NOMO-1 (cell line): ENCODE results near the gene COQ2.
A peak's percentile ranks its signal among the peaks of the same experiment; 100 is the strongest.
"Not testable (repeated sequence)": the region's sequence is repeated elsewhere in the genome, so short reads cannot be mapped to it uniquely, and the experiment has no call there.

Experiments
- DNase-seq, 2 experiments: peaks; one replicate each; lab custom pipeline; 2025; ENCODE audit not compliant: unreplicated experiment in 2 of 2; lab: John Stamatoyannopoulos, UW

Gene COQ2

DNA sequence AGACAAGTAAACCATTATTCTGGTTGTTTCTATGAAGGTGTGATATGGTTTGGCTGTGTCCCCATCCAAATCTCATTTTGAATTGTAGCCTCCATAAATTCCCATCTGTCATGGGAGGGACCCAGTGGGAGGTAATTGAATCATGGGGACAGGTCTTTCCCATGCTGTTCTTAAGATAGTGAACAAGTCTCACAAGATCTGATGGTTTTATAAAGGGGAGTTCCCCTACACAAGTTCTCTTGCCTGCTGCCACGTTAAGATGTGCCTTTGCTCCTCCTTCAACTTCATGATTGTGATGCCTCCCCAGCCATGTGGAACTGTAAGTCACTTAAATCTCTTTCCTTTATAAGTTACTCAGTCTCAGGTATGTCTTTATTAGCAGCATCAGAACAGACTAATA is 3.8 kb upstream of the COQ2 start:
- not testable (repeated sequence) for DNase-seq

DNA sequence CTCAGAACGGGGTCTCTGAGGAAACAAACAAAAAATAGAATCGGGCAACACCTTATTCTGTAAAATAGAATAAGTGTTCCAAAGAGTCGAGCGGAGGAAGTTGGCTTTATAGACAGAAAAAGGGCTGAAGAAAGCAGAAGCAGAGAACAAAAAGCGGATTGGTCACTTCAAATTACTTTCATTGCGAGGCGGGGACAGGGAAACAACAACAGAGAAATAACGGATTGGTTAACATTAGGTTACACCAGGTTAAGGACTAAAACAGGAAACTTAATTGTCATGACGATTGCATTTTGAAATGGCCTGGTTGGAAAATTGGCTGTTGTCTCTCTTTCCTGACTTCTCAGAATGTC is 433 bp upstream of the COQ2 start:
- DNase-seq = peak; percentile 79 to 90

DNA sequence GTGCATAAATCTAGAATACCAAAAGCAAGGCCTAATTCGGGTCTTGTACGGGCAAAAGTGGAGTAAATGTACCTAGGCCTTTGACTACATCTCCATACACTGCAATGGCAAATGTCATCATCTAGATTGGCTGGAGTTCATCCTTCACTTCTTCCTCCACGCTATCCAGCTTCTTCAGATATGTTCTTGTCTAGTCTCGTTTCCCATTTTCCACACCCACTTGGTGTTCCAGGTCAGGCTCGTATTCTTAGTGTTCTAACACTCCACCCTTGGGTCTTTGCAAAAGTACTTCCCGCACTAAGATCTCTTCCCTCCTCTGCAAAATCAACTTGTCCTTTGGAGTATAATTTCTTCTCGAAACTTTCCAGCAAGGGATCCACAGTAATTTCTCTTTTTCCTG is 1.4 kb downstream of the COQ2 start:
- peak in 1 of 2 experiments; percentile 45 for DNase-seq

DNA sequence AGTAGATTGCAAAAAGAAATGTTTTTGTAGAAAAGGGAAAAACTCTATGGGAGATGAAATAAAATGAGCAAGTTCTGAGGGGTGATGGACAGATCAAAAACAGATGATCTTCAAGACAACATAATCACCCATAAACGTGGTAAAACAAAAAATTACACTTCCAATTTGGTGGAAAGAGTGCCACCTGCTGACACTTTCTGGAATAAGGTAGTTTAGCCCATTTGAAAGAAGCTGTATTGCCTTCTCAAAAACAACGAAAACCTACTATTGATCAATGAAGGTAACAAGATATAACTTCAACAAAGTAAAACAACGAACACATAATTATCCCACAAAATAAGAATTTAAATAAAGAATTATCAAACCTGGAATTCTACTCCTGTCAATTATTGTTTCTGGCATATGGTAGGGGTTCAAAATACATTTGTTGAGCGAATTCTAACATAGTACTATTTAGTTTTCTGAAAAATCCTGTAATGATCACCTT is 2.5 kb downstream of the COQ2 start:
- peak; percentile 25 to 73 for DNase-seq

DNA sequence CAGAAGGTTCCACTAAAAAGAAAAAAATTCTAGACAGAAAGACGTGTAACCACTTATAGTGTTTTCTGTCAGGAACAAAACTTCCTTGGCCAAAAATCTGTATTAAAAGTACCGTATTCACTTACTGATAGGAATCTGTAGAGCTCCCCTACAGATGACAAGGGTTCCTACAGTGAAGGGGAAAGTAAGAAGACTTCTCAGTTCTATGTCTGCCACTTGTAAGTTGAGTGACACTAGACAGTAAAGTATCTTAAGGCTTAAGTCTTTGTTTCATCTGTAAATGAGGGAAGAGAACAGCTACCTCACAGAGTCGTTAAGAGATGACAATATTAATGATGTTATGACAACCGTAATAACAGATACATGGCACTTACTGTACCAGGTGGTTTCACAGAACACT is 3.3 kb downstream of the COQ2 start:
- peak; percentile 19 to 60 for DNase-seq

DNA sequence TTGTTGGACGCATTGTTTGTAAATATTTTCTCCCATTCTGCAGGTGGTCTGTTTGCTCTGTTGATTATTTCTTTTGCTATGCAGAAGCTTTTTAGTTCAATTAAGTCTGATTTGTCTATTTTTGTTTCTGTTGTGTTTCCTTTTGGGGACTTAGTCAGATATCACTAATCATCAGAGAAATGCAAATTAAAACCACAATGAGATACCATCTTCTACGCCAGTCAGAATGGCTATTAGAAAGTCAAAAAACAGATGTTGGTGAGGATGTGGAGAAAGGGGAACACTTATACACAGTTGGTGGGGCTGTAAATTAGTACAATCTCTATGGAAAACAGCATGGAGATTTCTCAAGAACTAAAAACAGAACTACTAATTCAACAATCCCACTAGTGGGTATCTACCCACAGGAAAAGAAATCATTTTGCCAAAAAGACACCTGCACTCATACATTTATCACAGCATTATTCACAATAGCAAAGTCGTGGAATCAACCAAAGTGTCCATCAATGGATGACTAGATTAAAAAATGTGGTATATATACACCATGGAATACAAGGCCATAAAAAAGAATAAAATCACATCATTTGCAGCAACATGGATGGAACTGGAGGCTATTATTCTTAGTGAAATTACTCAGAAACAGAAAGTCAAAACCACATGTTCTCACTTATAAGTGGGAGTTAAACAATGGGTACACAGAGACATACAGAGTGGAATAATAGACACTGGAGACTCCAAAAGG is 8.1 kb downstream of the COQ2 start:
- no peak for DNase-seq

DNA sequence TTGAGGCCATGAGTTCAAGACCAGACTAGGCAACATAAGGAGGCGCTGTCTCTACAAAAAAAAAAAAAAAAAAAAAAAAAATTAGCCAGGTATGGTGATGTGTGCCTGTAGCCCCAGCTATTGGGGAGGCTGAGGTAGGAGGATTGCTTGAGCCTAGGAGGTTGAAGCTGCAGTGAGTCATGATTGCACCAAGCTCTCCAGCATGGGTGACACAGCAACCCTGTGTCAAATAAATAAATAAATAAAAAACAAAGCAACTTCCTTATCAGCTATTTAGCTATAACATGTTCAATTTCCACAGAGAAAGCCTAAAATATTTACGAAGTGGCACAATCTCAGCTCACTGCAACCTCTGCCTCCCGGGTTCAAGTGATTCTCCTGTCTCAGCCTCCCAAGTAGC is 10.7 kb downstream of the COQ2 start:
- DNase-seq = not testable (repeated sequence)

DNA sequence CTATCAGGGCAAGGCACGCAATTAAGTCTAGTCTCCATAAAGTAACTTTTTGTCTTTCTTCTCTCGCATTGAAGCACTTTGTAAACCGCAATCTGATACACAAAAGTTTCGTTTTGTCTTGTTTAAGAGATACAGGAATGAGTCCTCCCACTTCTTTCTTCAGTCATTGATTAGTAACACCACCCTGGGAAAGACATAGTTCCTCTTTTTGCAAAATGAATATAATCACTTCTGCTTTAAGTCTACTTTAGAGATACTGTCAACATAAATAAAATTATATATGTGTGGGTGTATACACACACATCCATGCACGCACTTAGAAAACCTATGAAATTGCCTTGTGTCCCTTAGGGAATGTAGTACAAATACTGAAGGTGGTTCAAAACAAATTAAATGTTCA is 11.7 kb downstream of the COQ2 start:
- DNase-seq = peak; percentile 83 to 98

DNA sequence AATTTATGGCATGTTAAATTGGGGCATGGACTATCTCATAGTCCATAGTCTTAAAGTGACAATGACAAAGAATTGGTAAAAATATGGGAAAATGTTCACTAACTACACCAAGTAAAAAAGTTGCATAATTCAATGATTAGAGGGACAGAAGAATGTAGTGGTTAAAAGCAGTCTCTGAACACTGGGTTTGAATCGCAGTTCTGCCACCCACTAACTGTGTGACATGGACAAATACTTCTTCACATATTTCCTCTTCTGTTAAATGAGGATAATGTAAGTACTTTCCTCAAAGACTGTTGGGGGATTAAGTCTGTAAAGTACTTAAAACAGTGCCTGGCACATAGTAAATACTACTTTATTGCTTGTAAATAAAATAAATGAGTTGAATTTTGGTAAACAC is 15.3 kb downstream of the COQ2 start:
- peak in 1 of 2 experiments; percentile 35 for DNase-seq

DNA sequence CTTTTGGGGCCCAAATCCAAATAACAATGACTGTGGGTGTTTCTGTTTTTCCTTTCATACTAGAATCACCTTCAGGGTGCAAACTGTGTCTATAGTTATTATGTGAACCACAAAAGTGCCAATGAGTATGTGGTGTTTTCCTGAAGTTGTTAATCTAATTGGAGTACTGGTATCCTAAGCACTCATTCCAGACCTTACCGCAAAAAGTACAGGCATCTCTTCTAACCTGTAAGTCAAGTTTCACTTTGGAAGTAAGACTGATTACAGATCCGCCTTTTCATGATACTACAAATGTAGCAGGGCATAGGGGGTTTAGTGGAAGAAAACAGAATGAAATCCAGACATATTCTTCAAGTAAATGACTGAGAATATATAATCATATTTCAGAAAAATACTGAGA is 16.1 kb downstream of the COQ2 start:
- no peak for DNase-seq

DNA sequence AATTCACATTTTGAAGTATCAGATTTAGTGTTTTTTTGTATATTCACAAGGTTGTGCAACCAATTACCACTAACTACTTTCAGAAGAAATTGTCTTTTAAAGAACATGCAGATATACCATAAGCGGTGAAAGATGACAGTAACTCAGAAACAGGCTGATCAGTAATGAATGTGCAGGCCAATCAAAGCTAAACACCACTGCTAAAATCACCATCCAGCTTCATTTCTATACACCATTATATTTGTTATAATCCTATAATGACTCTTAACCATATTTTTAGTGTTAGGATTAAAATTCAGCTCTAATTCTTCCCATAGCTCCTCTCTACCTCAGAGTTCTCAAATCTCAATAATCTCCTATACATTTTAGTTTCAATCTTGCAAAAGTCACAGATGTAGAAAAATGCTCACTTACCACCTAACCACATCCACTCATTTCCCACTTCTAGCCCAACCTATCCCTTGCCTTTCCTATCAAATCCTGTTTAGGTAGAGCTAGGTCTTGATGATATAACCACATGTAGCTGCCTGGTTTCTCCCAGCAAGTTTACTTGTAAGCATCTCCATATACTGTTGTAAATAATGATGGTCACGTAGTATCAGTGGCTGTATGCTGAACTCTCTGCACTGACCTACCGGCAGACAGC is 16.6 kb downstream of the COQ2 start:
- peak in 1 of 2 experiments; percentile 84 for DNase-seq

DNA sequence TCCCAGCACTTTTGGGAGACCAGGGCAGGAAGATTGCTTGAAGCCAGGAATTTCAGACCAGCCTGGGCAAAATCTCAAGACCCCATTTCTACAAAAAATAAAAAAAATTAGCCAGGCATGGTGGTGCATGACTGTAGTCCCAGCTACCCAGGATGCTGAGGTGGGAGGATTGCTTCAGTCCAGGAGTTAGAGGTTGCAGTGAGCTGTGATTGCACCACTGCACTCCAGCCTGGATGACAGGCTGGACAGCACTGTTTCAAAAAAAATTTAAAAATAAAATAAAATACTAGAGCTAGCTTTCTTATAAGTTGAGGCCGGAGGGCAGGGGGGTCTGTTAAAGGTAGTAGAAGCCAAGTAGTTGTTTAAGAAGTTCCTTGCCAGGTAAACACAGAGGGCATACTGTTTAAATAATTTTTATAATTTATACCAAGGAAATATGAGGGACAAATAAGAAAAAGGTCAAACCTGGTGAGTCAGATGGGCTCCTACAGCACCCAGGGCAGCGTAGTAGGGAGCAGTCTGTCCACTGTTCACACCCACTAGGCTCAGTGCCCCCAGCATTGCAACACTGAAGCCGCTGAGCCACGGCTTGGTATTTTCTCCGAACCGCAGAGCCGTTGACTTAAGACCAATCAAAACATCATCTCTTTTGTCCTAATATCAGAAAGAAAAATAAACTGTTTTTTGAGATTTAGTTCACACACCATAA is 17.3 kb downstream of the COQ2 start:
- DNase-seq = peak; percentile 69 to 85

DNA sequence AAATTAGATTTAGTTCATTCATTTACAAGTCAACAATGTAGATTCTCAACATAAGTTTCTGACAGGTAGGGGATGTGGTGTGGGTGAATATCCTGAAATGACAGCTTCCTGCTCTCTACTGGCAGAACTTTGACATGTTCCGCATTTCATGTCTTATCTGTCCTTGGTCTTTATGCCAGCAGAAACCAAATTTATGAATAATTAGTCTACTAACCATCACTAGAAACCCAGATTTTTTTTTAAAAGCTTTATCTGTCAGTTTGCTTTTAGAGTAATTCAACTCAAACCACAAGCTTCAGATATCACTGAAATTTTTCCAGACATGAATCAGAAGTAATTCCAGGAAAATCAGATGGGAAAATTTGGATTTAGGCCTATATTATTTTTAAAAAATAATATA is 17.9 kb downstream of the COQ2 start:
- DNase-seq = peak; percentile 28 to 70

DNA sequence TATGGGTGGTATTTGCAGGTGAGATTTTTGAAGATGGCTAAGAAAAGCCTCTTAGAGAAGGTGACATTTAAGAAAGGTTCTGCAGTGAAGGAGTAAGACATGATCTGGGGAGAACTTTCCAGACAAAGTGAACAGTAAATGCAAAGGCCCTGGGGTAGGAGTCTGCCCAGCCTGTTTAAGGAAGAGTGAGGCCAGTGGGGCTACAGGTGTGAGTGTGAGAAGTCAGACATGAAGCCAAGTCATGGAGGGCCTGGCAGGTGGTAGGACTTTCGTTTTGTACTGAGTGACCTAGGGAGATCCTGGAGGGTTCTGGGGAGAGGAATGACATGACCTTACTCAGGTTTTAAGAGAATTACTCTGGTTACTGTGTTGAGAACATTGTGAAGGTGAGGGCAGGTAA is 21.5 kb downstream of the COQ2 start:
- DNase-seq = no peak

DNA sequence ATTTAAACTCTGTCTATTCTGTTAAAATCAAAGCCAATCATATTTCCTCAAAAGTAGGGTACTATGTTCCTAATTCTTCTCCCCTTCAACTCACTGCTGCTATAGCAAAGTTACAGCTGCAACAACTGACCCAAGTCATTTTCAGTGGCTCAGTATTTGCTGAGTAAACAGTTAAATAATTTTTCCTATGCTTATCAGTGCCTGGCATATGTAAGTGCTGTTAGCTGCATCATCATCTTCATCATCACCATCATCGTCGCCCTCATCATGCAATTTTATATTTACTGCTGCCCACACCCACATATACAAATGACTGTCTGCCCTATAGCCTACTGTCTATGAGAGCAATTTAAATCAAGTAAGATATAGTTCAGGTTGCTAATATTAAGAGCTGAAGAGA is 21.9 kb downstream of the COQ2 start:
- no peak for DNase-seq

DNA sequence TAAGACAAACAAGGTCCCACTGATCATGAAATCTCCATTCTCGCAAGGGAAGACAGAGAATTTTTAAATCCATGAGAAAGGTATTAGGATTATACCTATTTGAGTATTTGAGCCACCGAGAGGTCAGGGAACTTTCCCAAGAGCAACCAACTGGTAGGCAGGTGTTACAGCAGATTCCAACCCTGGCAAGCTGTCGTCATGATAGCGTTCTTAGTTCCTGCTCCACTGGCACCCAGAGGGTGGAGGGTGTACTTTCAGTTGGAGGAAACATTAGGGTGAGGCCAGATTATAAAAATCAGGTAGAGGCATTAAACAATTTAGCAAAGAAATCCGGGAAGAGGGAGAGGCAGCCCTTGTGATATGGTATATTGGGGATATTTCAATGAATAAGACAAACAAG is 23.3 kb downstream of the COQ2 start:
- DNase-seq = no peak

DNA sequence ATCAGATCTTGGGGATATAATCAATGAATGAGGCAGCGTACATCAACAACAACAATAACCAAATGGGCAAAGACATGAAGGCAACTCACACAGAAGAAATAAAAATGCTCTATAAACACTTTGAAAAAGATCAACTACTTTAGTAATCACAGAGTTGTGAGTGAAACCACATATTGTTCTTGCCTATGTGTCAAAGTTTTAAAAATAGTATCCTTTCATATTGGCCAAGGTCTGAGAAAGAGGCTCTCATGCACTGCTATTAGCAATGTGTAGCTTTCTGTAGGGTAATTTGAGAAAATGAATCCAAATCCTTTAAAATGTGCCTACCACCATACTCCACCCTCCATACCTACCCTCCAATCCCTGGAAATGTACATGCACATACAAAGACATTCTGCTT is 25.0 kb downstream of the COQ2 start:
- no peak for DNase-seq

DNA sequence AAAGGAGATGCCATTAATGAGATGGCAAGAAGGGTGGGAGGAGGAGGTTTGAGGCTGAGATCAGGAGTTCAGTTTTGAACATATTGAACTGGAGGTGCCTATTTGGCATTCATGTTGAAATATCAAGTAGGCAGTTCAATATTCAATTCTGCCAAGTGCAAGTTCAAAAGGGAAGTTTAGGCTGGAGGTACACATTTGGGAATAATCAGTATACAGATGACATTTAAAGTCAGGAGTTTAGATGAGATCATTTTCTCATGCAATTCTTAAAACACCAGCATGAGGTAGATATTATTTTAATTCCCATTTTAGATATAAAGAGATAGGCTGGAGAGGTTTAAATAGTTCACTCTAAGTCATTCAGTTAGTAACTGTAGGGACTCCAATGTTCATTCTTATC is 26.1 kb downstream of the COQ2 start:
- DNase-seq = no peak

DNA sequence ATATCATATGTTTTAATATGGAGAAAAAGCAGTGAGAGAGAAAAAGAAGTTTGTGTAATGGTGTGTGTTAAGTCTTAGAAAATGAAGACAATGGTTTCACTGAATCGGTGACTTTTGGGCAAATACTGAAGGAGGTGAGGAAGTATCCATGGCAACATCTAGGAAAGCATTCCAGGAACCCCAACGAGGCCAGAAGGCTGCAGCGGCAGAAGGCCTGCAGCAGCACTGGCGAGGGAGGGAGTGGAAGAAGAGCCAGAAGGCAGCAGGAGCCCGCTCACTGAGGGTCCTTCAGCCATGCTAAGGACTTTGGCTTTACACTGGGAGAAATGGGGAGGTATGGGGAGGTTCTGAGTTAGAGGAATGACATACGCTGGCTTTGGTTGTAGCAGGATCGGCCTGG is 26.8 kb downstream of the COQ2 start:
- DNase-seq = no peak

DNA sequence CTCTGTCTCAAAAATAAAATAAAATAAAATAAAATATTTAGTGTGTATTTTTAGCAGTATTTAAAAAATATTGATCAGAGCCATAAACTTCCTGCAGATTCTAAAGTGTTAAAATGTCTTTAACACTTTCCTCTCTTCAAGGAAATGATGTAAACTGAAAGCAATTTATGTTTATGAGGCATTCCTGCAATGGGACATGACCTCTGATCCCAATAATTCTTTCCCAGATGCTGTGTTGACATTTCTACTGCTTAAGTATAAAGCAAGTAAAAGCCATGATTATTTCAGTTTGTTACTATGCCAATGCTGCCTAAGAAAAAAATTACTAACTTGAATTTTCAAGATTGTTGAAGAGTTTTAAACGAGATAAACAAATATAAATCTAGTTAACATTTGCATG is 29.0 kb downstream of the COQ2 start:
- DNase-seq = no peak

DNA sequence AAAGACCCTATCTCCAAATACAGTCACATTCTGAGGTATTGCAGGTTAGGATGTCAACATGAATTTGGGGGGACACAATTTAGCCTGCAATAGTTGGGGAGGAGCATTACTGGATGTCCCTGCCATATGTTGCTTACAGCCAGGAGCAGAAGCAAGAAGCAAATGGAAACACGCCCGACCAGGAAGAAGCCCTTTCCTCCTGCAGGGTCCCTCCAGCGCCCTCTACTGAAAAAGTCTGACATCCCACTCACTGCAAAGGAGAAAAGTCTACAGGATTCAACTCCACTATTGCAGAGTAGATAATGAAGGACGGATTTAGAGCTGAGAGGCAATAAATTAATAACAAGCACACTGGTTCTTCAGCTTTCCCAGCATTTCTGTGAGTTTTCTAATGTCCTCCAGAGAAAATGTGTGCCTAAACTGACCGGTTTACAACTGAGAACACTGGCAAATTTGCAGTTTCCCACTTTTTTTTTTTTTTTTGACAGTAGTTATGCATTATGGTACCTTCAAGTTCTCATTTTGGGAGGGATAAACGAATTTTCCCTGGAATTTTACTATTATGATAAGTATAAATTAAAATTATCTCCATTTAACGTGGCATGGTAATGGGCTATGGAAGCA is 31.7 kb downstream of the COQ2 start:
- peak; percentile 90 to 91 for DNase-seq
